DLD1 (cell line): ENCODE data around the gene FRMPD2.
"Not testable (repeated sequence)": the region's sequence is repeated elsewhere in the genome, so short reads cannot be mapped to it uniquely, and the experiment has no call there.

Experiments
- in situ Hi-C: cut with HindIII; loops from 2 replicates; pipeline ENCODE4 v1.10.0; 2017; ENCODE audit warnings: low sequenced_read_pairs

Gene FRMPD2

GRCh38 chr10:48206482-48207250 lies 67.8 kb downstream of the FRMPD2 start:
- in situ Hi-C loops = no loop called here

GRCh38 chr10:48205918-48206317 lies 68.6 kb downstream of the FRMPD2 start:
- in situ Hi-C loops = no loop called here

GRCh38 chr10:48199580-48200377 lies 74.7 kb downstream of the FRMPD2 start:
- in situ Hi-C loops = no loop called here

- in situ Hi-C loops = no loop called here
These were observed 77.1 kb downstream of the FRMPD2 start for GRCh38 chr10:48197236-48197899.

- in situ Hi-C loops = no loop called here
These were observed 78.7 kb downstream of the FRMPD2 start for GRCh38 chr10:48195803-48196202.

- in situ Hi-C loops = no loop called here
These were observed 79.7 kb downstream of the FRMPD2 start for GRCh38 chr10:48194830-48195229.

- in situ Hi-C loops = no loop called here
These were observed 80.9 kb downstream of the FRMPD2 start for GRCh38 chr10:48193556-48193955.

GRCh38 chr10:48192881-48193450 lies 81.5 kb downstream of the FRMPD2 start:
- in situ Hi-C loops = no loop called here

DNA sequence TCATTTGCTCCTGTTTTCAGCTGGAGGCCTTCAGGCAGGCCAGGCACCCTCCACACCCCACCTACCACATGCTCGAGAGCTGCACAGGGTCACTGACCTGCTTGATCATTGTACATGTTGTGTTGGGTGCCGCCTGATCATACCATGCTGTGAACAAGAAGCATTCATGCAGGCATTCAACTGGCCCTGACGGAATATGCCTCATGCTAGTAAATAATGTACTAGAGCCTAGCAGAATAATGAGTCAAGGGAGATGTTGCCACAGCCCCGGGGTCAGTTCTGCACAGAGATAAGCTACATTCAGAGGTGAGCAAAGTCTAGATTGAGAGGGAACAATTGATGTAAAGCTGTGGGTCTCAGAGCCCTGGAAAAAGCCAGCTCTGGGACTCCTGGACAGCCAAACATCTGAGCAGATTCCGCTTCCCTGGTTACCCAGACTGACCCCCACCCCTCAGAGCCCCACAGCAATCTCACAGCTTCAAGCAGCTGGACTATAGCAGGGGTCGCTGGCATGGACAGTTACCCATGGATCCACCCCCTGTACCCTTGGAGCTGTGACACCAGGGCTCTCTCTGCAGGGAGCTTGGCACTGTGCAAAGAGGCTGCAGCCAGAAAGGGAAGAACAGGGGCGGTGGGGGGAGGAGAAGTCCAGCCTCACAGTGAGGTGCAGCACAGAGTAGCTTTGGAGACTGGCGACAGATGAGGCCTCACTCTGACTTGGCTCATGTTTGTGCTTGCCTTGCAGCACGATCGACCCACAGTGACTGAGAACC lies 86.6 kb downstream of the FRMPD2 start:
- in situ Hi-C loops = no loop called here

- in situ Hi-C loops = no loop called here
These were observed 87.4 kb downstream of the FRMPD2 start for GRCh38 chr10:48187126-48187525.

DNA sequence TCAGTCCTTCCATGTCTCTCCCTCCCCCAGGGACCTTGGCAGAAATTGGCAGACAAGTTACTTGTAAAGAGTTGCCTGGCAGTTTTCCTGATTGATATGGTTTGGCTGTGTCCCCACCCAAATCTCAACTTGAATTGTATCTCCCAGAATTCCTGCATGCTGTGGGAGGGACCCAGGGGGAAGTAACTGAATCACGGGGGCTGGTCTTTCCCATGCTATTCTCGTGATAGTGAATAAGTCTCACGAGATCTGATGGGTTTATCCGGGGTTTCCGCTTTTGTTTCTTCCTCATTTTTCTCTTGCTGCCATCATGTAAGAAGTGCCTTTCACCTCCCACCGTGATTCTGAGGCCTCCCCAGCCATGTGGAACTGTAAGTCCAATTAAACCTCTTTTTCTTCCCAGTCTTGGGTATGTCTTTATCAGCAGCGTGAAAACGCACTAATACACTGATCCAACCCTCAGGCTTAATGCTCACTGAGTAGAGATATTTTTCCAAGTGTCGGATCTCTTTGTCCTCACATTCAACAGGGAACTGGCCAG lies 88.2 kb downstream of the FRMPD2 start:
- in situ Hi-C loops = not testable (repeated sequence)

- in situ Hi-C loops = no loop called here
These were observed 90.3 kb downstream of the FRMPD2 start for GRCh38 chr10:48184224-48184623.

- in situ Hi-C loops = not testable (repeated sequence)
These were observed 101.8 kb downstream of the FRMPD2 start for GRCh38 chr10:48172715-48173114.

DNA sequence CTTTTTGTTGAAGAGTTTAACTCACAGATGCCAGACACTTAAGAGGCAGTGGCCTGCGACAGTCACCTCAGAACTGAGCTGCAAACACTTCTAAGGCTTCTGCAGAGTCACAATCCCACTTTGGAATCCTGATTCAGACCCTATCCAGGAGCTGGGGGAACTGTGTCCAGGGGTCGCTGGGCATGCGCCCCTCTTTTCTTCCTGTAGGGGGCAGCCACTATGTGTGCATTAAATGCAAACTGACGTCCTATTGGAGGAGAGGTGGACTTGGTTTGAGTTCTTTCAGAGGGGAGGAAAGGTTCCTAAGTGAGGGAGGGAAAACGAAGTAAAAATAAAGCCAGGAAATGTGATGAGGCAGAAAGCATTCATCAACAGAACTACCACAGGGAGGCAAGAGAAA lies 113.8 kb downstream of the FRMPD2 start:
- in situ Hi-C loops = not testable (repeated sequence)

- in situ Hi-C loops = not testable (repeated sequence)
These were observed 114.3 kb downstream of the FRMPD2 start for GRCh38 chr10:48160163-48160562.

GRCh38 chr10:48154211-48155140 lies 120.0 kb downstream of the FRMPD2 start:
- in situ Hi-C loops = not testable (repeated sequence)

GRCh38 chr10:48147643-48148042 lies 126.9 kb downstream of the FRMPD2 start:
- in situ Hi-C loops = not testable (repeated sequence)

DNA sequence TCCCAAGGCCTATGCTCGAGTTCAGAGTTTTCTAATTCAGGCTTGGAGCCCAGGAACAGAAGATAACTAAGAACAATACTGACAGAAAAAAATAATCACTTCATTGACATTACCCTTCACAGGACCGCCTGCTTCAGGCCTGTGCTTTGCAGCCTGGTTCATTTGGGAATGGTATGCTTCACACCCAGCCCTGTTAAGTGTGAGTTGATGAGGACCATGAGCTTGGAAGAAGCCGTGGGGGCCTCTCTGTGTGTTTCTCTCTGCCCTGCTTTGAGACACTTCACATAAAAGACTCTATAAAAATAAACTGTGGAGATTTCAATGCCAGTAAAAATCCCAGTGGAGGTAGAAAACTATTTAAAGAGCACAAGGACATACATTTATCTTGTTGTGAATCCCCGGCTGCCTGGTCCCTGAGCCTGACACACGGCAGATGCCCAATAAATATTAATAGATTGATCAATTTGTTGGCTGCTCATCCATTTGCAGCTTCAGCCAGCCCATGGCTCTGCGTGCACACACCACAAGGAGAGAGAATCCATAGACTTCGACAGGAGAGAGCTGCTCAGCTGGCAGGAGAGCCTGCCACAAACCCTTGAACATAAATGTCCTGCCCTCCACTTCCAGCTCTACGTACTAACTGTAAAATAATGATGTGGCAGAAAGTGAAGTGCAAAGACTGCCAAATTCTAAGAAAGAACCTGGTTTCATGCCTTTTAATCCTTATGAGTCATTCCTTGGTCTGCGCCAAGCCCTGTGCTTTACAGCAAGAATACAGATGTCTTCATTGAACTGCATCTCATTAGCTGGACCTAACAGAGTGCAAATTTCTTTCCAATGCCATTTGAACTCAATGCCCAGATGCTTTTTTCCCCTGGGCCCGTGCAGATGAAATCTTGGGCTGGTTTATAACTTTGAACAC lies 130.5 kb downstream of the FRMPD2 start:
- in situ Hi-C loops = not testable (repeated sequence)
